Dermis blood vessel endothelial cell (primary cell): ENCODE measurements around the gene GLRX5. TPM values are rescaled to one million over a fixed set of nuclear protein-coding genes. Genes with fewer than 3 reads are reported as not detected.
"Not testable (repeated sequence)": the region's sequence is repeated elsewhere in the genome, so short reads cannot be mapped to it uniquely, and the experiment has no call there.

Experiments used
- DNase-seq: peaks from one replicate; pipeline ENCODE4 v3.0.0; 2010
- total RNA-seq: library from RNA; depleted of rRNA; stranded (reverse); fragments of >200 nt; gene quantifications from 2 replicates; pipeline ENCODE4 v1.2.3, GENCODE V29; 2014

GLRX5 gene
- total RNA-seq, 1 donor from 2014 or later: 50.2 TPM

DNA sequence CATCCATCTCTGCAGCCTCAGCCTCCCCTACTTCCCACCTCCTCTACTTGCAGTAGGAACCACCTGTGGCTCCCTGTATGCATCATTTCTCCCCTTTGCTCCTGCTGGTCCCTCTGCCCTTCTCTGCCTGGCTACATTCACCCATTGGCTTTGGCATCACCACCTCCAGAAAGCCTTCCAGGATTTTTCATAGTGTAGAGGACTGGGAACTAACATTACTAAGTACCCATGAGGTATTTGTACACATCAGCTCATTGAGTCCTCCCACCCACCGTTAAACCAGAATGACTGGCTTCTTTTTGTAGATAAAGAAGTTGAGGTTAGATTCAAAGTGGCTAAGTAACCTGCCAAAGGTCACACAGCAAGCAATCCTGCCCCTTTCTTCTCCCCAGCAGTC is 35.5 kb upstream of the GLRX5 start:
- no peak for DNase-seq

DNA sequence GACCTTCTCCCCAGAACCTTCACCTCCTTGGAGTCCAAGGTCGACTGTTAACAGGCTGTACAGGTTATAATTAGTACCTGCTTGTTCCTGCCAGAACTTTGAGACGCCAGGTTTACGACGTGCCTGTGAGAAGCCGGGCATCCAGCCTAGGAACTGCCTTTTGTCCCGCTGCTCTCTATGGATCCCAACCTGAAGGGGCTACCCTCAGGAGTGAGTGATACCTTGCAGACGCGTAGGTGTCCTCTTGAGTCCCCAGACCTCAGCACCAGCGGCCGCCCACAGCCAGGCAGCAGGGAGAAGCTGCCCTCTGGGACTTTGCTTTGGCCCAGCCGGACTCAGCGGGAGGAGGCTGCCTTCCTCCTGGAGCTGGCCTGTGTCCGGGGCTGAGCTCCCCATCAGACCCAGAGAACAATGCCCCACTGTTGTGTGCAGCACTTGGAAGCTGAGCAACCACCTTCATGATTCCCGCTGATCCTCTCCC is 34.6 kb upstream of the GLRX5 start:
- no peak for DNase-seq

DNA sequence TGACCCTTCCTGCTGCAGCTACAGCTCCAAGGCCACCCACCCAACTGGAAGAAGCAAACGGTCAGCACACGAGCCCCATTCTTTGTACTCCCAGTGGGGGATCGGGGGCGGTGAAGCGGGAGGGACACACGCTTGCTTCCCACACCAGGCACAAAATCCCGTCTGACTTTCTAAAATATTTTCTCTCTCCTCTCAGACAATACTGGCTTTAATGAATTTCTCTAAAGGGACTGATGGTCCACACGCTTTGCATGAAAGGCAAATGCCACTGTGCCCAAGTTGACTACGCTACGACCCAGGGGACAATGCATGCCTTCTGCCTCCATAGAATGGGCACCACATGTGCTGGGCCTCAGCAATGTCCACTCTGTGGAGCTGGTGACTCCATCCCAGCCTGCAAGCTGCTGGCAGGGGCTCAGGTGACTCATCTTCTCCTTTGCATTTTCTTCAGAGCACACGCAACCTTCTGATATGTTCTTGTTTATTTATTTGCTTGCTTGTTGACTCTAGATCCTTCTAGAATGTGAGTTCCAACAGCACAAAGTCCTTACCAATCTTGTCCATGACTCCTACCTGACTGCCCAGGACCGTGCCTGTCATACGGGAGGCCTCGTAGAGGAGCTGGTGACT is 34.0 kb upstream of the GLRX5 start:
- DNase-seq: peak; percentile 79

DNA sequence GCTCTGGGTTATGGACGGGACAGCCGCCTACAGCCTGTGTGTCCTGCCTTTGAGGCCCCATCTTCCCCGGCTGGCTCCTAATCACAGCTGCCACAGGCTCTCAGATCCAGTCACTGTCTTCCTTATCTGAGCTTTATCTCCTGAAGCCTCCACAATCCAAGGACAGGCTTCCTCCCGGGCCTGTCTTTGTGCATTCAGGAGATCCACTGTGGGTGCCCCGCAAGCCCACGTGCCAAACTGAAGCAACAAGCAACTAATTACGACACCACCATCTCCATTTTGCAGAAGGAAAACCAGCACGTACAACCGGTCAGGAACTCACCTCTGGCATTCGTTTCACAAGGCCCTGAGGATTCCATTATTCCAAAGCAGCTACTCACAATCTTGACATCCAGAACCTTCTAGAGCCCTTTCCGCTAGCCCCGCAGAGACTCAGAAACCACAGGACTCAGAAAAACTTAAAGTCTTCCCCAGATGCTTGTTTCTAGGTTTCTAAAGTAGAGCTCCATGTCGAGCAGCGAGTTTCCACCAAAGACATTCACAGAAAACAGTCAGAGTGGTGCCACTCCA is 32.4 kb upstream of the GLRX5 start:
- no peak for DNase-seq

DNA sequence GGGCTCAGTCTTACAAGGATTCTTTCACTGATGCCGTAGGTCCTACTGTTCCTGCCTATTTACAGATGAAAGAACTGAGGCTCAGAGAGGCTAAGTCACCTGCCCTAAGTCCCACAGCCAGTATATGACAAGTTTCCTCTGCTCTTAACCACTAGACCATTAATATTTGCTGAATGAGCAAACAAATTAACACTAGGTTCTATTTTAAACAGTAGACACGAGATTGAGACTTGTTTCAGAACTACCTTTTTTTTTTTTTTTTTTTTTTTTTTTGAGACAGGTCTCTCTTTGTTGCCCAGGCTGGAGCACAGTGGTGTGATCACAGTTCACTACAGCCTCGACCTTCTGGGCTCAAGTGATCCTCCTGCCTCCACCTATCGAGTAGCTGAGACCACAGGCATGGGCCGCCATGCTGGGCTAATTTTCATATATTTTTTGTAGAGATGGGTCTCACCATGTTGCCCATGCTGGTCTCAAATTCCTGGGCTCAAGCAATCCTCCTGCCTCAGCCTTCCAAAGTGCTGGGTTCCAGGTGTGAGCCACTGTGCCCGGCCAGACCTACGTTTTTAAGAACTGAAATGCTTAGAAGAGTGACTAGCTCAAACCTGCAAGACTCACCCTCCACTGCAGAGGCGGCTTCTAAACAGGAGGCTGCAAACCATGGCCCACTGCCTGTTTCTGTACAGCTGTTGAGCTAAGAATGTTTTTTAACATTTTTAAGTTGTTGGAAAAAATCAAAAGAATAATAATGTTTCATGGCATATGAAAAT is 31.3 kb upstream of the GLRX5 start:
- no peak for DNase-seq

DNA sequence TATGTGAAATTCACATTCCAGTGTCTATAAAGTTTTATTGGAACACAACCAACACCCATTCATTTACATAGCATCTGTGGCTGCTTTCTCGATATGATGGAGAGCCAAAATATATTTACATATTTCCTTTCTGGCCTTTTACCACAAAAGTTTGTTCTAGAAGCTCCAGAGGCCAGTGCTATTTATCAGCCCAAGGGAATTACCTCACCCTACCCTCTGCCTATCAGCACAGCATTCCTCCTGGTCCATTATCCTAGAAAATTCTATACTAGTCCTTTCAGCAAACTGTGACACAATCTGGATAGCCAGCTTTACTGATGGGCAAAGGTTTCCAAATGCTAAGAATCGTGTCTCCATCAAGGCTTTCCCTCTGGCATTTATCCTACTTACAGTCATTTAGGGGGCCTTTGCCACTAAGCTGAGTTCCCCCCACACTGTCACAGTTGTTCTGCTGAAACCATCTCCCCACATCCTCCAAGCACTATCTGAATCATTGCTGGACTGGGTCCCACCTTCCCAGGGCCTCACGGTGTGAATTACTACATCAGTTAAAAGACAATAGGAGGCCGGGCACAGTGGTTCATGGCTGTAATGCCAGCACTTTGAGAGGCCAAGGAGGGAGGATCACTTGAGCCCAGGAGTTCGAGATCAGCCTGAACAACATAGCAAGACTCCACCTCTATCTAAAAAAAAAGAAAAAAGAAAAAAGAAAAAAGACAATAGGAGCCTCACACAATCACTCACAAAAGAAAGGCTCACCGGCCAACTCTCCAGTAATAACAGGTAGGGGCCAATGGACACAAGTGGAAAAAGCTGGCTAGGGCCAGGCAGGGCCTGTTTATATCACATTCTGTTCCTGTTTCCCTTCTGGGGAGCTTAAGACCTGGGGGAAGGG is 30.5 kb upstream of the GLRX5 start:
- DNase-seq: peak; percentile 56

DNA sequence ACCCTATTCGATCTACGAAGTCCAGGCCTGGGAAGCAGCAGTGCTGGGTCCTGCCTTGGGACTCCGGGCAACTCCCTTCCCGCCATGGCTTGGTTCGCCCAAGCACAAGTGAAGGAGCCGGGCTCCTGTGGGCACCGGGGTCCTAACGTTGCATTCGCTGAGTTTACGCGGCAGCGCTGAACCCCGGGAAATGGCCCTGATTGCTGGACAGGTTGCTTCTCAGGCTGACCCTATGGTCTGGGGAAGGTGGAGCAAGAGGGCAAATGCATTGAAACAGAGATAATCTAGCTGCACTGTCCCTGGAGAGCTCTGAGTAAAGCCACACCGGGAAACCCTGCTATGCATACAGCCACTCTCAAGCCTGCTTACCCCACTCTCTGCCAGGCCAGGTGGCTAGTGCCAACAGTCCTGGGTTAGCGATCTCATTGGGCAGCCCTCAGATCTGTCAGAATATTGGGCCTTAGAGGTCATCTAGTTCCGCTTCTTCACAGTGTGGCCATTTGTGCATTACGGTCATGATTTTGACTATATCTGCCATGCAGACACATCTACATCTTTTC is 29.7 kb upstream of the GLRX5 start:
- no peak for DNase-seq

DNA sequence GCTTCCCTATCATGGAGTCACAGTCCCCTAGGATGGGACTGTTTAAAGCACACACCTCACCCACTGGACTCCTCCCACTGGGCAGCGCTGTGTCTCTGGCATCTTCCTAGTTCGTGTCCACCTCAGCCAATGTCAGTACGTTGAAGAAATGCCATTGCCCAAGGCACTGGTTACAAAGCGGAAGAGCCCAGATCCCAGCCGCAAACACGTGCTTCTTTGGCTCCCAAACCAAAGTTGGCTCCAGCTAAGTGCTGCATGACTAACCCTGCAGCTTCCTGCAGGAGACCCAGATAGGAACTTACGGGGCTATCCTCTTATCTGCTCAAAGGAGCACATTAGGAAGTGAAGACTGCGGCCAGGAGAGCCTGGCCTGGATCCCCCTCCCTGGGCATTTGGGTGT is 27.7 kb upstream of the GLRX5 start:
- peak; percentile 94 for DNase-seq

DNA sequence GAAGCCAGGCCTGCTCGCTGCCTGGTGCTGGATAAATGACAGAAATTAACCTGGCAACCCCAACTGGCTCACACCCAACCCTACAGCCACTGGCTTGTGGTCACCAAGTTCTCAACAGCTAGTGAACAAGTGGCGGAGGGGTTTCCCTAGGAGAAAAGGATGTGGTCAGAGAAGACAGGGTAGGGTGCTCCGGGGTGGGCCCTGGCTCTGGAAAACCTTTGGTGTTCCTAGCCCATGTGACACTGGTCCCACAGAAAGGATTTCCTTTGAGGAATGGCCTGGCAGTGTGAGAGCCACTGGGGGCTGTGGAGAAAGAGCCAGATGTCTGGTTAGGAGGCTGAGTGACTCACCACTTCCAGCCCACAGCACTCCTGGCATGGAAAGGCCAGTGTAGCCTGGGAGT is 27.1 kb upstream of the GLRX5 start:
- peak; percentile 84 for DNase-seq

DNA sequence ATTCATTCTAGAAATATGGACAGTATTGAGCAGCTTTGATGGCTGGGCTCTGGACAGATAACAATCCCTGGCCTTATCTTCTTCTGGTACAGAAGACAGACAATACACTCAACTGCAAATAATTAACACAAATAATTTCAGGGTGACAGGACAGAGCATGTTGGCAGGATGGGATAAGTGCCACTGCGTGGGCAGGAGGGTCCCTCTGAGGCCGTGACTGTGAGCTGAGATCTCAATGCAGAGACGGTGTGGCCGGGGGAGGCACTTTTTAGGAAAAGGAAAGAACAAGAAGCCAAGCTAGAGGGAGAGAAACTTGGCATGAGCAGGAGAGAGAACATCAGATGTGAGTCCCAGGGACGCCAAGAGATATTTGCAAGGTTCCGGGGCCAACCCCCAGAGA is 26.5 kb upstream of the GLRX5 start:
- no peak for DNase-seq

DNA sequence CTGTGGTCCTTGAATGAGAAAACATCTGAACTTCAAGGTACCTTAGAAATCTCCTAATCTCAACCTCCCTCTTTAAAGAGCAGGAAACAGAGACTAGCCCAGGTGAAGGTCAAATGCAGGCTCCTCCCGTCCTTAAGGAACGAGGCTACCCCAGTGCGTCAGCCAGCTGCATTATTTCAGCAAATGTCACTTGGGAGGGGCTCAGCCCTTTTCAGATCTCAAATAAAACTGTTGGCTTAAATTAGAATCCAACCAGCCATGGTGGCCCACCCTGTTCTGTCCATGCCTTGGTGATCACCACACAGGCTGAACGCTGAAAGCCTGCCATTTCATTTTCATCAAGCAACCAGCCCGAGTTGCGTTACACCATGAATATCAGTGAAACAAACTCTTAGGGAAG is 25.4 kb upstream of the GLRX5 start:
- no peak for DNase-seq

DNA sequence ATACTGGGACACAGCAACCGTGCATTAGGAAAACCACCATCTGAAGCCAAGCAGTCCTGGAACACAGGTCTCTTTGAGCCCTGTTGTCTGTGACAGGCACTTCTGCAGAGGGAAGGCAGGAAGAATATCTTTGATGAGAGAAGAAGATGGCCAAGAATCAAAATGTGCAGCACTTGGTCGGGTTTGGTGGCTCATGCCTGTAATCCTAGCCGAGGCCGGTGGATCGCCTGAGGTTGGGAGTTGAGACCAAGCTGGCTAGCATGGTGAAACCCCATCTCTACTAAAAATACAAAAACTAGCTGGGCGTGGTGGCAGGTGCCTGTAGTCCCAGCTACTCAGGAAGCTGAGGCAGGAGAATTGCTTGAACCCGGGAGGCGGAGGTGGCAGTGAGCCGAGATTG is 24.5 kb upstream of the GLRX5 start:
- DNase-seq: not testable (repeated sequence)

DNA sequence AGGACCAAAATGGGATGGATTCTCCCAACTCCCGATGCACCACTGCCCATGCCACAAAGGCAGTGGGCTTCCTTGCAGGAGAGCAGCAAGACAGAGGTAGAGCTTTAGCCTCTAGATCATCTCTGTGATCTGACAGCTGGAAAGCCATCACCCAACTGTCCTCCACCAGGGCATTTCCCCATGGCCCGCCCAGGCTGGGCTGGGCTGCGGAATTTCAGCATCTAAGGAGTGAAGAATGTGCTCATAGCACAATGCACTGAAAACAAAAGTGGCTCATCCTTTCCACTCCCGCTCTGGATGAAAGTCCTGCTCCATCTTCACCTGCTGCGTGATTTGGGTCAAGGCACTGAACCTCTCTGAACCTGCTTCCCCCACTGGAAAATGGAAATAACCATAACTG is 24.0 kb upstream of the GLRX5 start:
- no peak for DNase-seq

DNA sequence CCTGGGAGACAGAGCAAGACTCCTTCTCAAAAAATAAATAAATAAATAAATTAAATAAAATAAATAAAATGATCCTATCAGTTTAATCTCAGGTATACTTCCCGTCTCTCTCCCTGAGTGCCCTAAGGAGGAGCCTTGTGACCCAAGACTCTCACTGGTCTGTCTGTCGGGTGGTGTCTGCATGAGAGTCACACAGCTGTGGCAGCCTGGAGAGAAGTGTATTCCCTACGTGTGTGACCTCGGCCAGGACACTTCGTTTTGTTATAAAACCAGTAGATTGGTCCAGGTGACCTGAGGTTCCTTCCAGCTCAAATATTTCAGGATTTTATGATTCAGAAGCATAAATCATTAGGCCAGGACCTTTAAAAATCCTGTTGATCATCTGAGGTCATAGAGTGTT is 23.2 kb upstream of the GLRX5 start:
- DNase-seq: no peak

DNA sequence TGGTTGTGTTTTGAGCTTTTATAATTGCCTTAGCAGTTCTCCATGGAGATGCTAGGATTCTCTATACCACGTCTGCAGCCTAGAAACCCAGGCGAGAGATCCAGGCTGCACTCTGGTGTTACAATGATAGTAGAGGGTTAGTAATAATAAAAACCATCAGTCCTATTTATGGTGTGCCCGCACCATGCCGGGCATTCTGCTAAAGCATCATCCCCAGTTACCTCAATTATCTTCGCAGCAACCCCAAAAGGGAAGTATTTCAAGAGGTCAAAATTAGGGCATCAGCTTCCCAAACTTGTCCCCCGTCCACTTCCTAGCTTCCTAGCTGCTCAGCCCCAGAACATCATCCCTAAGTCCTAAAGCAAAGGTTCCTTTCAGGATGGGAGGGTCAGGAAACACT is 21.6 kb upstream of the GLRX5 start:
- no peak for DNase-seq

DNA sequence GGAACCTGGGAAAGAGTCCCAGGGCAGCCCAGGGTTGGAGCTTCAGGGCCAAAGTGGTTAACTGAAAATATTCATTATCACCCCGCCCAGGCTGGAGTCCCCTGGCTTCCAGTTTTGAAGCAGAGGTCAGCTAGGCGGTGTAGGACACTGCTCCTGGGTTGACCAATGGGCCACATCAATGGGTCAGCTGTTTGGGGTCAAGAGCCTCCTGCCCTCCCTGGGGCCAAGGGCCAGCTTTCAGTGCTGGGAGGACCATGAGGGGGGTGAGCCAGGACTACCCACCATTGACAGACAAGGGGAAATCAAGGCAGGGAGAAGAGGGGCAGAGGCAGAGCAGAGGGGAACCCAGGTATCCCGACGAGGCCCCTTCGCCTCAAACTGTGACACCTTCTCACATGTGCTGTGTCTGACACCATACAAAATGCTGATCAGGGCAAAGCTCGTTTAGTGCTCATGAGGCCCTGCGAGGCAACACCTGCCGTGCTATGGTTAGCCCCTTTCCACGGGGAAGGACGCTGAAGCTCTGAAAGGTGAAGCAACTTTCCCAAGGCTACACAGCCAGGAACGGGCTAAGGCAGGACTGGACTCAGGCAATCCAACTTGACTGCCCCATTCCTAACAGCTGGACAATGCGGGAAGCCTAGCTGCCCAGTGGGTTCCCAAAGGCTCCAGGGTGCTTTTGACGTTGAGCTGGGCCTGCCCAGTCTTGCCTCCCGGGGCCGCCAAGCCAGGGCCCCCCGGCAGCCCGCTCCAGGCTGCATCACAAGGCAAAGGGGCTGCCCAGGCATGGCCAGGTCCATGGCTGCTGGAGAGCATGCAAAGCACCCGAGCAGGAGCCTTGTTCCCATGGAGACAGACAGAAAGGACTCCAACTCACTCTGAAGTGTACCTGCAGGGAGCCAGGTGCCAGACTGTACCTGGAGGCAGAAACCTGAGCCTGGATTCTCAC is 20.4 kb upstream of the GLRX5 start:
- no peak for DNase-seq

DNA sequence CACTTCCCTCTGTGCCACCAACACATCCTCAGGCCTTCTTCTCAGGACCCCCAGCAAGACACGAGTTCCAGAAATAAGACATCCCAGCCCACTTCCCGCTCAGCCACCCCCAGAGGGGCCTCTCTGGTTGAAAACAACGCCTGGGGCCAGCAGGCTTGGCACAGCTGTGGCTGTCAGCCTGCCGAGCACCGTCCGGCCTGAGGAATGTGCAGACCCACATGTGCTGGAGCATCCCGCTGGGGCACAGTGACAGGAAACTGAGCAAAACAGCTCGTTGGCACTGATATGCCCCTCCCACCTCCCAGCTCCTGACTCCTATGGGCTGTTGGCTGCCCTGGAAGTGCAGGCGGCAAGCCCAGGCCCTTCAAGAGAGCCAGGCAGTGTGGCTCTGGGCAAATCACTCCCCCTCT is 19.8 kb upstream of the GLRX5 start:
- DNase-seq: peak; percentile 74

DNA sequence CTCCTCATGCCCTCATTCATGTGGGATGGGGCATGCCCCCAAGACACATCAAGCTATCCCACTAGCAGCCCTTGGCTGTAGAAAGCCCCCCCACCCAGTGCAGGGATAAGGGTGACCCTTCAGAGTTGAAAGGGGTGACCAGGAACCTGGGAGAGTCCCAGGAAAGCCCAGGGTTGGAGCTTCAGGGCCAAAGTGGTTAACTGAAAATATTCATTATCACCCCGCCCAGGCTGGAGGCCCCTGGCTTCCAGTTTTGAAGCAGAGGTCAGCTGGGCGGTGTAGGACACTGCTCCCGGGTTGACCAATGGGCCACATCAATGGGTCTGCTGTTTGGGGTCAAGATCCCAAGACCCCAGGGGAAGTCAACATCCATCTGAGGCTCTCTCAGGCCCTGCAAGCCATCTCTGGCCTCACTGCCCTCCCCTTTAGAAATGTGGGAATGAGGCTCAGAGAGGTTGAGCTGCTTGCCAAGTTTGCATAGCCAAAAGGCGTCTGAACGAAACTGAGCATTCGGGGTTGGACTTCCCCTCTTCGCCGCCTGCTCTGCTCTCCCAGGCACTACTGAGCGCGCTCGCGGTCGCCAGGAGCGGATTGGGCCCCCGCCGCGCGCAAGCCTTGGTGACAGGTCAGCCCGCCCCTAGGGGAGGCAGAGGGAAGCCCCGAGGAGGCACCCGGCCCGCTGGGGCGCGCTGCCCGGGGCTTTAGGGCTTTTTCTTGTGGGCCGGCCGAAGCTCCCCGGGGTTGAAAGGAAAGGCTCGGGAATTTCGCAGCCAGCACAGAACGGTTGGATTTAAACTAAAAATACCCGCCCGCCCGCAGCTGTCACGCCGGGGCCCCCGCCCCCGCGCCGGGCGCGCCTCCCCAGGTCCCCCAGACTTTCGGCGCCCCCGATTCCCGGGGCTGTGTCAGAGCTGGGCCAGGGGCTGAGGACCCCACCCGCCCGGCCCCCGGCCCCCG is 19.0 kb upstream of the GLRX5 start:
- DNase-seq: peak; percentile 58

DNA sequence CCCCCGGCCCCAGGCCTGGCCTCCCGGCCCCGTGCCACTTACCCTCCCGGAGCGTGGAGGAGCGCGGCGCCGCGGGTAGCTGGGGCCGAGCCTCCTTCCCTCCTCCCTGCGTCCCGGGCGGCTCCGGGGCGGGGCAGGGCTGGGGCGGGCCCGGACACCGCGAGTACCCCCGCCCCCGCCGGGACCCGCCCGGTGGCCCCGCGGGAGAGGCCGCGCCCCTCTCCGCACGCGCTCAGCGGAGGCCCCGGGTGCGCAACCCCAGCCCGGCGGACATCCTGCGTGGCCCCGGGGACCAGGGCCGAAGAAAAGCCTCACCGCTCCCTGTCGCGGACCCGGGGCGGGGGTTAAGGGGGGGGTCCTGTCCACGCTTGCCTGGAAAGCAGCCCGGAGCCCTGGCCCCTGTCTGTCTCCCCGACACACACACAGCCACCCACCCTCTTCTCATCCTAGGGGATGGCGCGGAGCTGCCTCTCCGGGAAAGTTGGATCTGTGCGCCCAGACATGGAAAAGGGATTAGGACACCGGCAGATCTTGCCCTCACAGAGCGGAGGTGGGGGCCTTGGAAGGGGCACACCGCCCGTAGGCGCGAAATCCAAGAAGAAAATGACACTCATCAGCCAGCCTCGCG is 18.2 kb upstream of the GLRX5 start, which contains the start of gene SYNE3:
TSS of gene SYNE3 (minus strand) at position 97 of the 628 bp plus-strand sequence. CDS start 40,829 bp downstream, outside the sequence.
- no peak for DNase-seq
